HUES64 (cell line): ENCODE measurements around the gene CCDC82.

Experiments used
- H3K27ac ChIP-seq: 2 replicates; pipeline ENCODE4 v1.7.0; 2013; ENCODE audit warnings: low read depth, low read length, inconsistent platforms
- H3K27me3 ChIP-seq: 2 replicates; pipeline ENCODE4 v1.6.1; 2013; ENCODE audit warnings: mild to moderate bottlenecking, low read length; ENCODE audit not compliant: insufficient read depth
- H3K36me3 ChIP-seq: 2 replicates; pipeline ENCODE4 v1.6.1; 2013; ENCODE audit warnings: mild to moderate bottlenecking, low read length; ENCODE audit not compliant: insufficient read depth
- H3K4me1 ChIP-seq: 2 replicates; pipeline ENCODE4 v1.6.1; 2013; ENCODE audit warnings: mild to moderate bottlenecking, low read length, moderate library complexity; ENCODE audit not compliant: insufficient read depth
- H3K4me3 ChIP-seq: 2 replicates; pipeline ENCODE4 v1.5.1; 2013; ENCODE audit warnings: mild to moderate bottlenecking, low read length, moderate library complexity
- H3K9ac ChIP-seq: 2 replicates; pipeline ENCODE4 v1.6.1; 2013; ENCODE audit warnings: mild to moderate bottlenecking, low read depth, low read length
- H3K9me3 ChIP-seq: 2 replicates; pipeline ENCODE4 v1.6.1; 2013; ENCODE audit warnings: low read depth, low read length; ENCODE audit not compliant: insufficient read depth
- WGBS: fragments of 150-250, 120-280 bp; methylation state at CpG from one replicate; pipeline ENCODE4 v1.1.7; 2013; ENCODE audit warnings: missing lambda C conversion rate; 5-methylcytosine and 5-hydroxymethylcytosine counted together

The CCDC82 gene

GRCh38 chr11:96306071-96306470, 83.6 kb downstream of the CCDC82 start:
- Histone ChIP-seq H3K4me1 (peaks cover 37% of the 10 kb centered on the region), H3K27me3 (no peaks in the 10 kb centered on the region), H3K4me3 (no peak overlapping the region), H3K9ac (peak overlapping the region; percentile 33; the same call in 1 of the 2 replicates), H3K36me3 (no peaks in the 10 kb centered on the region), H3K9me3 (no peaks in the 10 kb centered on the region), H3K27ac (no peak overlapping the region)
- 100% methylated on average over 1 of the region's 1 CpG for WGBS

GRCh38 chr11:96303980-96304379, 85.7 kb downstream of the CCDC82 start:
- Histone ChIP-seq H3K36me3 (no peaks in the 10 kb centered on the region), H3K4me1 (peaks cover 38% of the 10 kb centered on the region), H3K4me3 (no peak overlapping the region), H3K27me3 (no peaks in the 10 kb centered on the region), H3K9me3 (no peaks in the 10 kb centered on the region), H3K27ac (no peak overlapping the region), H3K9ac (no peak overlapping the region)
- 92% methylated on average over 3 of the region's 3 CpGs for WGBS

GRCh38 chr11:96303064-96303463, 86.6 kb downstream of the CCDC82 start:
- 92% methylated on average over 1 of the region's 1 CpG for WGBS
- no peak overlapping the region for H3K9ac ChIP-seq

More at GRCh38 chr11:96303064-96303463, 86.6 kb downstream of the CCDC82 start:
- Histone ChIP-seq H3K36me3 (no peaks in the 10 kb centered on the region), H3K27ac (no peak overlapping the region), H3K4me3 (no peak overlapping the region), H3K27me3 (no peaks in the 10 kb centered on the region), H3K9me3 (no peaks in the 10 kb centered on the region), H3K4me1 (peaks cover 30% of the 10 kb centered on the region)
